Amniotic stem cell (primary cell): ENCODE results near the gene PHYKPL.
"Not testable (repeated sequence)": the region's sequence is repeated elsewhere in the genome, so short reads cannot be mapped to it uniquely, and the experiment has no call there.

Experiments
- DNase-seq: peaks from one replicate; lab custom pipeline; 2025; lab: John Stamatoyannopoulos, UW

PHYKPL gene

GRCh38 chr5:178264044-178264443 is 31.4 kb upstream of the PHYKPL start:
- DNase-seq, result no peak

GRCh38 chr5:178261666-178262600 is 29.3 kb upstream of the PHYKPL start:
- DNase-seq, result no peak

GRCh38 chr5:178259623-178260536 is 27.3 kb upstream of the PHYKPL start:
- no peak for DNase-seq

- DNase-seq, result no peak
Measured at GRCh38 chr5:178257650-178258049, 25.0 kb upstream of the PHYKPL start.

DNA sequence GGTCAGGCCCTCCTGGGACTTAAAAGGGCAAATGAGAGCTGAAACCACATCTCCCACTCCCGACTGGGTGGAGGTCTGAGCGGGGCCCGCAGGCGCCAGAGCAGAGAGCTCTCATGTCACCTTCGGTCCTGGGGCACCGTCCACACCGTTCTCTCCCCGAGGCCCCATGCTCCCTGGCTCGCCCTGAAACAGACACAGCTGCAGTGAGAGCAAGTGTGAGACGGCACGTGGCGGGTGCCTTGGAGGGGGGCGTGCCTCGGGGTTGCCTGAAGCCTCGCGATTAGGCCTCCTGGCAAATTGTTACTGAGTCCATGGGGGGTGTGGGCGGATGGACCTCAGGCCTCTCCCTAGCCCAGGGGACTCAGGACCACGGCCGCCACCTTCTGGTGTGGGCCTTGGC is 24.1 kb upstream of the PHYKPL start:
- no peak for DNase-seq

GRCh38 chr5:178253632-178254031 is 21.0 kb upstream of the PHYKPL start:
- DNase-seq, result not testable (repeated sequence)

- no peak for DNase-seq
Measured at GRCh38 chr5:178252258-178252657, 19.7 kb upstream of the PHYKPL start.

DNA sequence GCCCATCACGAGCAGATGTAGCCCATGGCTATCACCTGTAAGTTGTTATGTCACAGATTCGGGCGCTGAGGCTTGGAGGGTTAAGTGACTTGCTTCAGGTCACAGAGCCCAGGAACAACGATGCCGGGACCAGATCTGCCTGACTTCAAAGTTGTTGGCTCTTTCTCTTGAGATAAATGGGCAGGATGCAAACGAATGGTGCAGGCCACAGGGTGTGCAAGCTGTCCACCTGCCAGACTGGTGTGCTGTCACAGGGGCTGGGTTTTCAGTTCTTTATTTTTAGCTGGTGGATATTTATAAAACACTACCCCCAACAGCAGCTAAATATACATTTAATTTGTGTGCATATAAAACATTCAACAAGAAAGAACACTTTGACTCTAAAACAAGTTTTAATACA is 17.7 kb upstream of the PHYKPL start:
- DNase-seq, result no peak

DNA sequence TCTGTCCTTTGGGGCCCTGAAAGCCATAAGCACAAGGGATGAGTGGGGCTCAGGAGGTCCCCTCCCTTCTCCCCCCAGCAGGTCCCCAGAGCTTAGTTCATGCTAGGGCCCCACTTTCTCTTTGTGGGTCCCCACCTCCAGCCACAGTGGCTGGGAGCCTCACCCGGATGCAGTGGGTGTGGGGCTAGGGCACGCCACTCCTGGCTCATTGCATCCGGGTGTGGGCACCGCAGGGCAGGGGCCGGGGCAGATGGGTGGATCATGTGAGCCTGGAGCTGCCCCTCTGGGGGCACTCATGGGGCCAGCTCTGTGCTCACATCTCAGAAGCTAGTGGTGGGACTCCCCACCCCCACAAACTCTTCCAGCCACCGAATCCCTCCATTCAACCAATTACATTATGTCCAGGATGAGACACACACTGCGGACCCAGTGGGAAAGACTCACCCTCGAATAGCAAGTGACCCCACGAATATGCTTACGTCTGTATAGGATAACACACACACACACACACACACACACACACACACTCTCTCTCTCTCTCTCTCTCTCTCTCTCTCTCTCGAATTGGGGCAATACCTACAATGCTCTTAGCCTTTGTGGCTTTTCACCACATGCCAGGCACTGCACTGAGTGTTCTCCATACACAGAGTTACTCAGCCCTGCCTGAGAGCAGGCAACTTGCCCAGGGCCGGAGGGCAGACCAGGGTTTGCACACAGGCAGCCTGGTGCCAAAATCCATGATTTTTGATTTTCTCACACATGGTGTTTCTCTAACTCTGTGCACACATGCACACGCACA is 16.8 kb upstream of the PHYKPL start:
- no peak for DNase-seq

DNA sequence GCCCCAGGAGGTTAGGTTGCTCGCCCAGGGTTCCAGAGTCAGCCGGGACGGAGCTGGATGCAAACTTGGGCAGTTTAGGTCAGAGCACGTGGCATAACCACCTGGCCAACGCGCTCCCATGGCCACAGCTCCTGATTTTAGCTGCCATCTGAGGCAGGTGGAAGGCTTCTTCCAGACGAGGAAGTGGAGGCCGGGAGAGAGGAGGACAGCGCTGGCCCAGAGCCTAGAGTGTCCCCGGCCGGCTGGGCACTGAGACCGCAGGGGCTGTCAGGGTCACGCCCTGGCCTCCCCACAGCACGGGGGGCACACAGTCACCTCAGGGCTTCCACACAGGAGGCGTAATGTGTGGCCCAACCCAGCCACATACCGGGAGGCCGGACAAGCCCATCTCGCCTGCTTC is 16.1 kb upstream of the PHYKPL start:
- no peak for DNase-seq

- DNase-seq, result no peak
Measured at GRCh38 chr5:178247481-178248456, 15.2 kb upstream of the PHYKPL start.

- DNase-seq, result no peak
Measured at GRCh38 chr5:178246624-178247279, 14.2 kb upstream of the PHYKPL start.

DNA sequence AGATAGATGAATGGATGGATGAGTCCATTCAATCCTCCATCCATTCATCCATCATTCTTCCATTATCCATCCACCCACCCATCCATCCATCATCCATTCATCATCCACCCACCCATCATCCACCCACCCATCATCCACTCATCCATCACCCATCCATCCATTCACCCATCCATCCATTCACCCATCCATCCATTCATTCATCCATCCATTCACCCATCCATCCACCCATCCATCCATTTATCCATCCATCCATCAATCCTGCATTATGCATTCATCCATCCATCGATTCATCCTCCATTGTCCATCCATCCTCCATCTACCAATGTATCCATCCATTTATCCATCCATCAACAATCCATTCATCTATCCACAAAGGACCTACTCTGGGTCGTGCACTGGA is 12.8 kb upstream of the PHYKPL start:
- DNase-seq, result no peak

- DNase-seq, result no peak
Measured at GRCh38 chr5:178244576-178244975, 12.0 kb upstream of the PHYKPL start.

GRCh38 chr5:178242416-178242815 is 9.8 kb upstream of the PHYKPL start:
- no peak for DNase-seq

GRCh38 chr5:178241688-178242231 is 9.2 kb upstream of the PHYKPL start:
- DNase-seq, result no peak

DNA sequence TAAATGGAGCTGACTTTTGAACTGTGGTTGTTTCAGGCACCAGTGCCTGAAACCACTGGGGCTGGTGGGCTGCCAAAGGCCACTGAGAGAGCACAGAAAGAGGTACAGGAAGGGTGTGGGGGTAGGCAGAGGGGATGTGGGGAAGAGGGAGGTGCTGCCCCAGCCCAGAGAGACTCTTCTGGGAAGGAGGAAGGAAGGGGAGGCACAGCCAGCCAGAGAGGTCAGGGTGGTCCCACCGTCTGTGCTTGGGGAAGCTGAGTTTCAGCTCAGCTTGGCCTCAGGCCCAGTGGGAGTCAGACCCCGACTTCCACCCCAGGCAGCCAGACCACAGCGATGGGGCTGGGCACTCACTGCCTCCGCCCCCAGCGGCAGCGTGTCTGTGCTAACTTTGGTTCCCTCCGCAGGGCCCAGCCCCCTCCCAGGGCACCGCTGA is 8.6 kb upstream of the PHYKPL start:
- no peak for DNase-seq

DNA sequence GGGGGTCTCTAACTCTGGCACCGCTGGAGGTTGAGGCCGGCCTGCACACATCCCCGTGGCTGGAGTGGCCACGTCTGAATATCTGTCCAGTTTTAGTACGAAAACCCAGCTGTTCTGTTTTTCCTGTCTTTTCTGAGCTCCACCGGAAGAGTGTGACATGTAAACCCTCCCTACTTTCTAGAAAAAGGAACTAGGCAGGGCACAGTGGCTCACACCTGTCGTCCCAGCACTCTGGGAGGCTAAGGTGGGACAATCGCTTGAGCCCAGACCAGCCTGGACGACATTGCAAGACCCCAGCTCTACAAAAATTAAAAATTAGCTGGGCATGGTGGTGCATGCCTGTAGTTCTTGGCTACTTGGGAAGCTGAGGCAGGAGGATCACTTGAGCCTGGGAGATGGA is 8.2 kb upstream of the PHYKPL start:
- DNase-seq, result no peak

DNA sequence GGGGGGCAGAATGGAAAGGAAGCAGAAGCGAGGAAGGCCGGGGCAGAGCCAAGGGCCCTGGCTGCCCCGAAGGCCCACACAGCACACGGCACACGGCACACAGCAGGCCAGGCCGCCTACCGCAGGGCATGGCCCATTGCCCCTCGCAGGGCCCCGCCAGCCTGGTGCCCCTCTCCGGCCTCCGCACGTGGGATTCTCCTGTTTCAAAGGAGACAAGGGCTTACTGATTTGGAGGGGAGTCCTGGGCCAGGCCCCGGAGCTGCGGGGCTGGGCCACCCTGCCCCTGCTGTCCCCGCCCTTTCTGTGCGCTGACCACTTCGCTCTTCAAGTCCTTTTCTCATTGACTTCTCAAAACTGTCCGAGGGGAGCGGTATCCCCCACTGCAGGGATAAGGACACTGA is 7.7 kb upstream of the PHYKPL start:
- DNase-seq, result no peak
